OCI-LY1 (cell line): ENCODE measurements around the gene RSPH1.

Source experiments
- EZH2 ChIP-seq: fragments of 200-600 bp; sonication (generic), shearing (Covaris generic); IDR thresholded peaks from 2 replicates; pipeline ENCODE4 v1.8.0; 2017; ENCODE audit warnings: borderline replicate concordance, mixed run types, mild to moderate bottlenecking, antibody characterized with exemption, low read length, moderate library complexity, mixed read lengths
- TF ChIP-seq, protein P1 (sequence below): fragments of 200-600 bp; sonication (generic), shearing (Covaris generic); IDR thresholded peaks from 2 replicates; pipeline ENCODE4 v1.5.1; 2017; ENCODE audit warnings: mild to moderate bottlenecking, antibody characterized with exemption, low read length, moderate library complexity, mixed read lengths

DNA sequence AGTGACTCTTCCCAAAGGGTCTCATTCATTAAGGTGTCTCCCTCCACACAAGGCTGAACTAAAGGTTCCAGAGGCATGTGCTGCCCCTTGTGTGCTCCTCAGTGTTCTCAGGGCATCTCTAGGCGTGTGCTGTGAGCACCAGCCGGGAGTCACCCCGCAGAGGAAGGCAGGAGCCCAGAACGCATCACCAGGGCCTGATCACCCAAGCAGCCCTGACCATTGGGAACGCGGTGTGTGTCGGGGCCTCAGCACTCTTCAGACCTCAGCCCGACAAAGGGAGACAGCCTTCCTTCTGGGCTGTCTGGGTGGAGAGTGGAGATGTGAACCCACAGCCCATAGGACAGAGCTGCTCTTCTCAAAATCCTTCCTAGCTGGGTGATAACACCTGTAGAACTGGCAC is 26.7 kb upstream of the RSPH1 start:
- TF ChIP-seq EZH2, result no peak
- TF ChIP-seq, protein P1, sequence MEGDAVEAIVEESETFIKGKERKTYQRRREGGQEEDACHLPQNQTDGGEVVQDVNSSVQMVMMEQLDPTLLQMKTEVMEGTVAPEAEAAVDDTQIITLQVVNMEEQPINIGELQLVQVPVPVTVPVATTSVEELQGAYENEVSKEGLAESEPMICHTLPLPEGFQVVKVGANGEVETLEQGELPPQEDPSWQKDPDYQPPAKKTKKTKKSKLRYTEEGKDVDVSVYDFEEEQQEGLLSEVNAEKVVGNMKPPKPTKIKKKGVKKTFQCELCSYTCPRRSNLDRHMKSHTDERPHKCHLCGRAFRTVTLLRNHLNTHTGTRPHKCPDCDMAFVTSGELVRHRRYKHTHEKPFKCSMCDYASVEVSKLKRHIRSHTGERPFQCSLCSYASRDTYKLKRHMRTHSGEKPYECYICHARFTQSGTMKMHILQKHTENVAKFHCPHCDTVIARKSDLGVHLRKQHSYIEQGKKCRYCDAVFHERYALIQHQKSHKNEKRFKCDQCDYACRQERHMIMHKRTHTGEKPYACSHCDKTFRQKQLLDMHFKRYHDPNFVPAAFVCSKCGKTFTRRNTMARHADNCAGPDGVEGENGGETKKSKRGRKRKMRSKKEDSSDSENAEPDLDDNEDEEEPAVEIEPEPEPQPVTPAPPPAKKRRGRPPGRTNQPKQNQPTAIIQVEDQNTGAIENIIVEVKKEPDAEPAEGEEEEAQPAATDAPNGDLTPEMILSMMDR, result no peak
